Cerebellar nuclear complex (tissue), 1 donor: ENCODE results near the gene FKRP.
"Not testable (repeated sequence)": the region's sequence is repeated elsewhere in the genome, so short reads cannot be mapped to it uniquely, and the experiment has no call there.

Source experiments
- DNase-seq, 2 experiments: peaks; one replicate each; lab custom pipeline; 2025; lab: John Stamatoyannopoulos, UW

FKRP gene

GRCh38 chr19:46759817-46760333, 14.0 kb downstream of the FKRP start:
- DNase-seq: no peak

- DNase-seq: no peak
Observed at GRCh38 chr19:46760363-46760762, 14.5 kb downstream of the FKRP start.

- not testable (repeated sequence) for DNase-seq
Observed at GRCh38 chr19:46760897-46761296, 15.0 kb downstream of the FKRP start.

GRCh38 chr19:46761418-46761831, 15.6 kb downstream of the FKRP start:
- no peak for DNase-seq

GRCh38 chr19:46762245-46762890, 16.5 kb downstream of the FKRP start:
- DNase-seq: no peak

- no peak for DNase-seq
Observed at GRCh38 chr19:46764817-46765291, 19.0 kb downstream of the FKRP start.

GRCh38 chr19:46766569-46767317, 20.9 kb downstream of the FKRP start:
- no peak for DNase-seq

GRCh38 chr19:46768746-46769145, 22.9 kb downstream of the FKRP start:
- not testable (repeated sequence) for DNase-seq

GRCh38 chr19:46772170-46773017, 26.5 kb downstream of the FKRP start:
- no peak for DNase-seq

GRCh38 chr19:46773018-46773399, 27.2 kb downstream of the FKRP start:
- DNase-seq: no peak

GRCh38 chr19:46775642-46776258, 29.9 kb downstream of the FKRP start:
- no peak for DNase-seq

GRCh38 chr19:46776927-46777911, 31.4 kb downstream of the FKRP start:
- DNase-seq: no peak

- DNase-seq: not testable (repeated sequence)
Observed at GRCh38 chr19:46777956-46778645, 32.2 kb downstream of the FKRP start.

GRCh38 chr19:46782355-46783019, 36.6 kb downstream of the FKRP start:
- no peak for DNase-seq

GRCh38 chr19:46783670-46784069, 37.8 kb downstream of the FKRP start:
- DNase-seq: no peak

- DNase-seq: no peak
Observed at GRCh38 chr19:46784262-46785053, 38.6 kb downstream of the FKRP start.

GRCh38 chr19:46785054-46785979, 39.5 kb downstream of the FKRP start:
- DNase-seq: no peak

GRCh38 chr19:46785980-46786235, 40.1 kb downstream of the FKRP start:
- no peak for DNase-seq
